Osteoblast (primary cell): ENCODE measurements around the gene IARS1. TPM values are rescaled to one million over a fixed set of nuclear protein-coding genes. Genes with fewer than 3 reads are reported as not detected.
A peak's percentile ranks its signal among the peaks of the same experiment; 100 is the strongest.

ENCODE experiments used
- DNase-seq: peaks from one replicate; pipeline ENCODE4 v3.0.0; 2011; ENCODE audit warnings: low spot score, mixed read lengths; ENCODE audit not compliant: insufficient read length; ENCODE audit errors: missing footprints
- H2AFZ ChIP-seq: 2 replicates; pipeline ENCODE4 v1.6.0; 2011; ENCODE audit warnings: mild to moderate bottlenecking, low read length
- H3K27ac ChIP-seq: 2 replicates; pipeline ENCODE4 v1.5.1; 2011; ENCODE audit warnings: mild to moderate bottlenecking, low read depth, low read length, moderate library complexity
- H3K27me3 ChIP-seq: 2 replicates; pipeline ENCODE4 v1.6.0; 2012; ENCODE audit warnings: mild to moderate bottlenecking, control low read depth, inconsistent platforms, low read length, moderate library complexity; ENCODE audit not compliant: insufficient read depth
- H3K36me3 ChIP-seq: 2 replicates; pipeline ENCODE4 v1.5.1; 2011; ENCODE audit warnings: mild to moderate bottlenecking, low read length, control low read depth, moderate library complexity; ENCODE audit not compliant: insufficient read depth
- H3K4me1 ChIP-seq: 2 replicates; pipeline ENCODE4 v1.5.1; 2011; ENCODE audit warnings: mild to moderate bottlenecking, low read length, control low read depth, moderate library complexity; ENCODE audit not compliant: insufficient read depth
- H3K4me2 ChIP-seq: 2 replicates; pipeline ENCODE4 v1.6.0; 2011; ENCODE audit warnings: mild to moderate bottlenecking, low read length; ENCODE audit not compliant: insufficient read depth
- H3K4me3 ChIP-seq: fragments of 200-600 bp; sonication (generic); 3 replicates; pipeline ENCODE4 v1.5.1; 2012; ENCODE audit warnings: mild to moderate bottlenecking, low read length, inconsistent platforms; ENCODE audit not compliant: insufficient read depth
- H3K79me2 ChIP-seq: 2 replicates; pipeline ENCODE4 v1.6.0; 2012; ENCODE audit warnings: mild to moderate bottlenecking, low read length, control low read depth, inconsistent platforms; ENCODE audit not compliant: insufficient read depth
- H3K9me3 ChIP-seq: 2 replicates; pipeline ENCODE4 v1.5.1; 2011; ENCODE audit warnings: low read depth, low read length, control low read depth
- H4K20me1 ChIP-seq: 2 replicates; pipeline ENCODE4 v1.6.0; 2012; ENCODE audit warnings: mild to moderate bottlenecking, low read length, control low read depth; ENCODE audit not compliant: insufficient read depth
- CTCF ChIP-seq: IDR thresholded peaks from 2 replicates; pipeline ENCODE4 v1.5.1; 2011; ENCODE audit warnings: mild to moderate bottlenecking, low read depth, low read length, moderate library complexity; ENCODE audit errors: extremely low read depth
- total RNA-seq: library from RNA; depleted of rRNA; stranded (reverse); fragments of >200 nt; gene quantifications from 2 replicates; pipeline ENCODE4 v1.2.3, GENCODE V29; 2012

IARS1 gene
- total RNA-seq, 1 donor: 529 TPM

GRCh38 chr9:92332577-92333281 is 39.2 kb upstream of the IARS1 start:
- peaks cover 7% of the 10 kb centered on the region for H3K4me1 ChIP-seq
- no peaks in the 10 kb centered on the region for H3K36me3 ChIP-seq
- TF ChIP-seq CTCF: no peak
- no peaks in the 10 kb centered on the region for H3K79me2 ChIP-seq
- no peak overlapping the region for H2AFZ ChIP-seq
- H4K20me1 ChIP-seq: no peaks in the 10 kb centered on the region
- DNase-seq: peak; percentile 81
- H3K27me3 ChIP-seq: no peaks in the 10 kb centered on the region
- H3K4me2 ChIP-seq: no peak overlapping the region
- no peak overlapping the region for H3K4me3 ChIP-seq
- no peaks in the 10 kb centered on the region for H3K9me3 ChIP-seq
- no peak overlapping the region for H3K27ac ChIP-seq

- no peak overlapping the region for H3K27ac ChIP-seq
- peaks cover 19% of the 10 kb centered on the region for H3K4me1 ChIP-seq
- H3K27me3 ChIP-seq: no peaks in the 10 kb centered on the region
- H3K4me3 ChIP-seq: no peak overlapping the region
- H3K4me2 ChIP-seq: peak overlapping the region; percentile 28
- H2AFZ ChIP-seq: peak overlapping the region; percentile 44
- peaks cover under 1% of the 10 kb centered on the region for H3K36me3 ChIP-seq
- H3K79me2 ChIP-seq: peaks cover 20% of the 10 kb centered on the region
- DNase-seq: peak; percentile 68
- H3K9me3 ChIP-seq: no peaks in the 10 kb centered on the region
- TF ChIP-seq CTCF: peak; percentile 62
- H4K20me1 ChIP-seq: no peaks in the 10 kb centered on the region
Observed at GRCh38 chr9:92328225-92328624, 34.7 kb upstream of the IARS1 start.

- no peaks in the 10 kb centered on the region for H3K9me3 ChIP-seq
- no peaks in the 10 kb centered on the region for H3K27me3 ChIP-seq
- peaks cover 20% of the 10 kb centered on the region for H3K79me2 ChIP-seq
Observed at GRCh38 chr9:92327283-92327850, 33.9 kb upstream of the IARS1 start.

More at GRCh38 chr9:92327283-92327850, 33.9 kb upstream of the IARS1 start:
- Histone ChIP-seq H3K36me3 (peaks cover 9% of the 10 kb centered on the region), H3K4me1 (peaks cover 14% of the 10 kb centered on the region), H3K27ac (no peak overlapping the region), H3K4me2 (no peak overlapping the region), H2AFZ (no peak overlapping the region), H4K20me1 (no peaks in the 10 kb centered on the region), H3K4me3 (no peak overlapping the region)
- DNase-seq: no peak
- no peak for TF ChIP-seq CTCF
